HG02870 (cell line): ENCODE data around the gene MTMR10.

Experiments
- ATAC-seq: cut with Tn5 transposase; IDR thresholded peaks from one replicate; pipeline ENCODE4 v1.9.1; 2021; ENCODE audit warnings: mild to moderate bottlenecking, moderate library complexity; ENCODE audit not compliant: unreplicated experiment

The MTMR10 gene

DNA sequence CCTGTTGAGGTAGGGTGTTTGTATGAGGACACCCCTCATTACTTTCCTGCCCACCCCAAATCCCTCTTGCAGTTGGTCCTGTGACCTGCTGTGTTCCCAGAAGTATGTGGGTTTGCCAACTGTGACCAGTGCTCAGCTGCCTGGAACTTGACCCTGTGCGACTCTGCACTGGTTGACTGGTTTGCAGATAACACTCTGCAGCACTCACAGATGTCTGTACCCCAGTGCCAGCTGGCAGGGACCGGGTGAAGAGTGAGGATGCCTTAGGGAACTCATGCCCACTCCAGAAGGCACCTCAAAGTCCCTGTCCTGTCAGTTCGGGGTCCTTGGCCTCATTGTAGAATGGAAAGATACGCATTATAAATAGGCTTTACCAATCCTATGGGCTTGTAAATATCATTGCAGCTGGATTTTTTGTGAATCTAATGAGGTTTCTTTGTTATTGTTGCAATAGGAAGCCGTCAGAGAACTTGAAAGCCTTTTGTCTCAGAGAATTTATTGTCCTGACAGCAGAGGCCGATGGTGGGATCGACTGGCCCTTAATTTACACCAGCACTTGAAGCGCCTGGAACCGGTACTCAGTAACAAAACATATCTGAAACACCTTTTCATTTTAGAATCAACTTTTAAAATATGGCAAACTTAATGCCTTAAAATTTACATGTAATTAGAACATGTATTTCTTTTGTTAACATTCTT lies 69.5 kb downstream of the MTMR10 start:
- no peak for ATAC-seq

DNA sequence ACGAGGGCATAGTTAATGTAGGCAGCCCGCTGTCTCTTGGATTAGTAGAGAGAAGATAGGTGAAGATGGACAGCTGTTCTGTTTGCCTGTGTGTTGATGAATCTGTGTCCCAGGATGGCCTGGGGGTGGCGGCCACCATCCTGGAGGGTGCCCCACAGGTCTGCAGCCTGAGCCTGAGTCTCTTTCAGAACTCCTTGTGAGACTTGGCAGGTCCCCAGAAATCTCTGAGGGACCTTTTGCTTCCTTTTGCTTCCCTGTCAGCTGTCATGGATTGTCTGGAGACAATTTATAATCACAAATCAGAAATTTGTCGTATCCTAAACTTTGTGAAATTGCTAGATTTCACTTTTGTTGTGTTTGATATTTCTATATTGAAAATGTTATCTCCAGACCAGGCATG lies 70.3 kb downstream of the MTMR10 start:
- no peak for ATAC-seq

GRCh38 chr15:30919877-30920550 lies 71.4 kb downstream of the MTMR10 start:
- no peak for ATAC-seq

GRCh38 chr15:30918366-30918765 lies 73.1 kb downstream of the MTMR10 start:
- ATAC-seq, result no peak

- ATAC-seq, result no peak
Observed at GRCh38 chr15:30917675-30918074, 73.8 kb downstream of the MTMR10 start.

DNA sequence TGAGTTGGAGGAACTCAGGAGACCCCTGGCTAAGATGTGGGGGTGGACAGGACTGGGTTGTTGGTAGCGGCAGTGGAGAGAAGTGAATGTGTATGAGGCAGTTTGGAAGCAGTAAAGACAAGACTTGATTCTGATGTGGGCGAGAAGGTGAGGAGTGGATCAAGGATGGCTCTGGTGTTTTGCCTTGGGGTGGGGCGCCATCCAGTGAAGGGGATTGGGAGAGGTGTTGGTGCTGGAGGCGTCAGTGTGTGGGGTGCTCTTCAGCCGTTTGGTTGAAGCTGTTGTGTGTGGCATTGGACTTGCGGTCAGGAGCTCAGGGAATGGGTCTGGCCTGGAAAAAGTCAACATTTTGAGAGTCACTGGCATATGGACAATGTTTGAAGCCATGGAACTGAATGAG lies 74.4 kb downstream of the MTMR10 start:
- ATAC-seq, result no peak

DNA sequence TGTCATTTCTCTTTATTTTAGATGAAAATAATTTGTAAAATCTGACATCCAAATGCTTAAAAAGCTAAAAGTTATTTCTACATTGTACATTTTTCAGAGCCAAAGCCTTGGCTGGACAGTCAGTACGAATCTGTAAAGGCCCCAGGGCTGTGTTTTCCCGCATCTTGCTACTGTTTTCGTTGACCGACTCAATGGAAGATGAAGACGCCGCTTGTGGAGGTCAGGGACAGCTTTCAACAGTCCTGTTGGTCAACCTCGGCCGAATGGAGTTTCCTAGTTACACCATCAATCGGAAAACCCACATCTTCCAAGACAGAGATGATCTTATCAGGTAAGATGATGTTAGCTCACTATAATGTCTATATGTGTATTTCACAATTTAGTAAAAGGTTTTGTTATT lies 77.7 kb downstream of the MTMR10 start:
- ATAC-seq, result no peak

- ATAC-seq, result no peak
Observed at GRCh38 chr15:30906366-30906765, 85.1 kb downstream of the MTMR10 start.

DNA sequence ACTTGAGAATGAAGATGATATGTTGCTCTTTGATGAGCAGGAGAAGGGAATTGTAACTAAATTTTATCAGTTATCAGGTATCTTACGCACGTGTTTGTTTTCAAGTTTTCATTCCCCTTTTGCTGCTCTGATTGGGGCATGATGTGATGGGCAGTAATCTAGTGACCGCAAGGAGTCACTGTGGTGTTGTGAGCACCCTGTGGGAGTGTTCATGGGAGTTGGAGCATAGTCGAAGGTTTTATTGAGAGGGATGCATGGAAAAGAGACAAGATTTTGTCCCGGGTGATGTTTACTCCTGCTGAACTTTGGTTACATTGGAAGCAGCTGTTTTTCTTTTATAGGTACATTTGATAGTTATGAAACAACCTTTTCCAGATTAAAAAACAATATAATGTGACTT lies 85.6 kb downstream of the MTMR10 start:
- no peak for ATAC-seq

GRCh38 chr15:30904812-30905211 lies 86.6 kb downstream of the MTMR10 start:
- no peak for ATAC-seq

DNA sequence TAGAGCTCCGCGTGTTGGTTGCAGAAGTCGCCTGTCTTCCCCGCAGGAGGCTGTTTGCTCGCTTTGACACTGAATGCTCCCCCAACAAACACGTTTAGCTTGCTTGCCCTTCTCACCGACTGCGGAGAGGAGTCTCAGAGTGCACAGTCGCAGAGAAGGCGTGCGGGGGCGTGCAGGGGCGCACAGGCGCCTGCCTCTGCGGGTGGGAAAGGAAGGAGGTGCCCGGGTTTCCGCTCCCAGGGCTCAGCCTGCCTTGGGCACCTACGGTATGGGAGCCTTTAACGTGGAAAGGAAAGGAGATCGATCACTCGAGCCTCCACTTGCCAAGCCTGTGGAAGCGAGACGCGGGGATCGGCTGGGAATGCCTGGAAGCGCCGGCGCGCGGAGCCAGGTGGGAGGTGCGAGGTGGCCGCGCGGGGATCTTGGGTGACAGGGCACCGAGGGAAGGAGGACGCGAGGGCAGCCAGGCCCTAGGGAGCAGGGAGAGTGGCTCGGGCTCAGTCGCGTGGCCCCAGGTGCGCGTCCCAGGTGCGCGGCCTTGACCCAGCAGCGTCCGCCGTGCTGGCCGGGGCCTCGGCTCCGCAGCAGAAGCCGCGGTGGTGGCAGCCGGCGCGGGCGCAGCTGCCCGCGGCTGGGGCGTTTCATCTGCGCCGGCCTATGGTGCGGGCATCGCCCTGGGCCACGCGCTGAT lies 87.8 kb downstream of the MTMR10 start, which contains the start of gene FAN1:
Gene FAN1, plus strand, starts transcription at position 419 of the 691 bp plus-strand sequence. CDS start 749 bp downstream, outside the sequence.
- peak; percentile 94 for ATAC-seq

- no peak for ATAC-seq
Observed at GRCh38 chr15:30901889-30902288, 89.5 kb downstream of the MTMR10 start.

DNA sequence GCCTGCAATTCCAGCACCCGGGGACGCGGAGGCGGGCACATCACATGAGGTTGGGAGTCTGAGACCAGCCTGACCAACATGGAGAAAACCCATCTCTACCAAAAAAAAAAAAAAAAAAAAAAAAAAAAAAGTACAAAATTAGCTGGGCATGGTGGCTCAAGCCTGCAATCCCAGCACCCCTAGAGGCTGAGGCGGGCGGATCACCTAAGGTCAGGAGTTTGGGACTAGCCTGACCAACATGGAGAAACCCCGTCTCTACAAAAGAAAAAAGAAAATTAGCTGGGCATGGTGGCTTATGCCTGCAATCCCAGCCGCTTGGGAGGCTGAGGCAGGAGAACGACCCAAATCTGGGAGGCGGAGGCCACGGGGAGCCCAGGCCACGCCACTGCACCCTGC lies 95.2 kb downstream of the MTMR10 start:
- no peak for ATAC-seq

- no peak for ATAC-seq
Observed at GRCh38 chr15:30895461-30896210, 95.8 kb downstream of the MTMR10 start.

DNA sequence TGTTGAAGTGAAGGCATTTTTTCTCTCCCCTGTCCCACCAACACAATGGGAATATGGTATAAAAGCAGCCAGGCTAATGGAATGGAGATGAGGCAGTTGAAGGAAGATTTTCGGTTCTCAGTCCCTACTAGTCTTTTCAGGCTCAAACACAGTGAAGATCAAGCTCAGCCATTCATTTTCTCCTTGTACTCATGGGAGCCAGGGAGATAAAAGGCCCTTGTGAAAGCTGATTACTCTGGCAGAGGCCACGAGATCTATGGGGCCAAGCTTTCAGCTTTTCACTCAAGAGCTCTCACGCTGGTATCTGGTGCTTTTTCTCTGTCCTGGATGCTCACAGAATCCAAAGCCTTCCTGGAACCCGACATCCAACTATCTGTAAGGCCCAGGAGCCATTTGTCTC lies 102.2 kb downstream of the MTMR10 start:
- ATAC-seq, result no peak
